WERI-Rb-1 (cell line): ENCODE results near the gene UCP3.
A peak's percentile ranks its signal among the peaks of the same experiment; 100 is the strongest.

Experiments used
- DNase-seq: peaks from one replicate; pipeline ENCODE4 v3.0.0-alpha.2; 2020
- H3K27ac ChIP-seq: fragments of 250-450 bp; sonication (Bioruptor Pico); 2 replicates; pipeline ENCODE4 v1.5.1; 2020; ENCODE audit warnings: mild to moderate bottlenecking, moderate library complexity
- H3K27me3 ChIP-seq: fragments of 250-450 bp; sonication (Bioruptor Pico); 2 replicates; pipeline ENCODE4 v1.5.1; 2021; ENCODE audit warnings: mild to moderate bottlenecking, low read depth, moderate library complexity; ENCODE audit not compliant: insufficient read depth, severe bottlenecking
- H3K36me3 ChIP-seq: fragments of 250-450 bp; sonication (Bioruptor Pico); 2 replicates; pipeline ENCODE4 v1.5.1; 2020; ENCODE audit warnings: mild to moderate bottlenecking, moderate library complexity
- H3K4me3 ChIP-seq: 2 replicates; pipeline ENCODE4 v1.5.1; 2011; ENCODE audit warnings: low read depth, mild to moderate bottlenecking, control low read depth, low read length
- H3K9me3 ChIP-seq: fragments of 250-450 bp; sonication (Bioruptor Pico); 2 replicates; pipeline ENCODE4 v1.5.1; 2021; ENCODE audit warnings: mild to moderate bottlenecking, moderate library complexity; ENCODE audit not compliant: severe bottlenecking
- CTCF ChIP-seq: IDR thresholded peaks from 2 replicates; pipeline ENCODE4 v1.5.1; 2011; ENCODE audit warnings: low read depth, mild to moderate bottlenecking, control low read depth, inconsistent platforms, low read length

The UCP3 gene

DNA sequence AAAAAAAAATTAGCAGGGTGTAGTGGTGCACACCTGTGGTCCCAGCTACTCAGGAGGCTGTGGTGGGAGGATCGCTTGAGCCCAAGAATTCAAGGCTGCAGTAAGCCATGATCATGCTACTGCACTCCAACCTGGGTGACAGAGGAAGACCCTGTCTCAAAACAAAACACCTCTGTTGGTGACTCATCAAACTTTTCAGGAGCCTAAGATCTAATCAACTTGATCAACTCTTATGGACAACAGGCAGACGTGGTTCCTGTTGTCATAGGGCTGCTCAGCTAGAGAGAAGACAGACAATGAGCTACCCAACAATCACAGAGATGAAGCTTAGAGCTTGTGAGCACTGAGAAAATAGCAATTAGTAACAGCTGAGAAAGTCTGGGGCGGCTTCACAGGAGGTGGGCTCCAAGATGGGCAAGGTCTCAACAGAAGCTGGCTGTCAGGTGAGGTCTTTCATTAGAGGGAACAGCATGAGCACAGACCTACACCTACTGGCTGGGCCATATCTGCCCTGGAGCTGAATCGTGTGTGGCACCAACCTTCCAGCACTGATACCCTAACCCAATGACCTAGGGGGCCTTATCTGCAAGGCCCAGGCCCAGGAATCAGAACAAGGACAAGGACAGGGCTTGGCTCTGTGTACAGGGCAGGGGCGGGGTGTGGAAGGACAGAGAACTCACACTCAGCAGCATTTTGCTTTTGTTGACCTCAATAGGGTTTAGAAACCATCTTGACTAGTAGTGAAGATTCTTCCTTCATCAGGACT lies 7.2 kb upstream of the UCP3 start:
- no peaks in the 10 kb centered on the region for H3K27me3 ChIP-seq
- H3K27ac ChIP-seq, result no peak overlapping the region
- no peaks in the 10 kb centered on the region for H3K9me3 ChIP-seq
- TF ChIP-seq CTCF, result no peak
- peaks cover 47% of the 10 kb centered on the region for H3K36me3 ChIP-seq
- H3K4me3 ChIP-seq, result no peak overlapping the region
- no peak for DNase-seq

- TF ChIP-seq CTCF, result no peak
- H3K9me3 ChIP-seq, result no peaks in the 10 kb centered on the region
- H3K36me3 ChIP-seq, result peaks cover 44% of the 10 kb centered on the region
- DNase-seq, result no peak
- no peak overlapping the region for H3K4me3 ChIP-seq
- H3K27me3 ChIP-seq, result no peaks in the 10 kb centered on the region
- no peak overlapping the region for H3K27ac ChIP-seq
Measured at GRCh38 chr11:74014880-74015279, 6.0 kb upstream of the UCP3 start.

- no peaks in the 10 kb centered on the region for H3K9me3 ChIP-seq
- H3K36me3 ChIP-seq, result peaks cover 40% of the 10 kb centered on the region
- TF ChIP-seq CTCF, result no peak
- H3K4me3 ChIP-seq, result no peak overlapping the region
- H3K27me3 ChIP-seq, result no peaks in the 10 kb centered on the region
- no peak for DNase-seq
- H3K27ac ChIP-seq, result no peak overlapping the region
Measured at GRCh38 chr11:74013141-74013540, 4.3 kb upstream of the UCP3 start.

GRCh38 chr11:74012074-74012809 lies 3.4 kb upstream of the UCP3 start:
- Histone ChIP-seq H3K27me3 (no peaks in the 10 kb centered on the region), H3K36me3 (peaks cover 32% of the 10 kb centered on the region), H3K27ac (no peak overlapping the region), H3K9me3 (no peaks in the 10 kb centered on the region), H3K4me3 (no peak overlapping the region)
- no peak for TF ChIP-seq CTCF
- no peak for DNase-seq

DNA sequence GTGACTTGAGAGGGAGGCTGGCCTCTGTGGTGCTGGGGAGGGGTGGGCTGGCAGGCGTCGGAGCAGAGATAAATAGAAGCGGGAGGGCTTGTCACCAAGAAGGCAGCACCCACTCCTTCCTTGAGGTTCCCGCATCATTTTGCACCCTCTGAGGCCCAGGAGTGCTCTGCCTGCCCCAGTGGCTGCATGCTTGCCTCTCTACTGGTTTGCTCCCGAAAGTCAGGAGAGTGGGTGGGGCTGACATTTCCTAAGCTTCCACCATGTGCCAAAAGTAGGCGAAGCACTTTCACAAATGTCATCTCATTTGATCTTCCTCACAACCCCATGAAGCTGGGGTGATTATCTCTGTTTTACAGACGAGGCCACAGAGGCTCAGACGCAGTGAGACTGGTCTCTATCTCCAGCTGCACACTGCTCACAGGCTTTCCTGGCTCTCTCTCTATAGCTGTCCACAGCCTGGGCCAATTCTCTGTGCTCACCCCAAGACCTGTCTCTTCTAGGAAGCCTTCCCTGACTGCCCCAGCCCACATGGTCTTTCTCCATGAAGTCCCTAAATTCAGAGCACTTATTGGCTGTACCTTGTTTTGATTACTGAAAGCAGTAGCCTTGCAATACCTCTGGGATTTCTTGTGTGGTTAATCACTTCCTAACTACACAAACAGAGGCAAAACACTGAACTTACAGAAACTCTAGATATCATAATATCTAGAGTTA lies 2.6 kb upstream of the UCP3 start:
- Histone ChIP-seq H3K27me3 (no peaks in the 10 kb centered on the region), H3K36me3 (peaks cover 26% of the 10 kb centered on the region), H3K27ac (peak overlapping the region; percentile 55), H3K4me3 (no peak overlapping the region), H3K9me3 (no peaks in the 10 kb centered on the region)
- TF ChIP-seq CTCF, result no peak
- DNase-seq, result no peak
